Right atrium auricular region (tissue), 2 donors: ENCODE results near the gene FGF7. TPM values are rescaled to one million over a fixed set of nuclear protein-coding genes. Genes with fewer than 3 reads are reported as not detected.

Experiments
- DNase-seq: peaks from one replicate; pipeline ENCODE4 v3.0.0-alpha.2; 2019; ENCODE audit warnings: low spot score
- H3K27ac ChIP-seq, 2 donors: fragments of 200-600 bp; sonication (generic); 1 replicate in 1 of 2; 2 replicates in 1 of 2; pipeline ENCODE4 v1.5.1; 2016 to 2019
- H3K27me3 ChIP-seq, 2 donors: fragments of 200-600 bp; sonication (generic); one replicate each; pipeline versions ENCODE4 v1.5.1 to v1.6.0; 2017 to 2019
- H3K36me3 ChIP-seq: fragments of 200-600 bp; sonication (generic); one replicate; pipeline ENCODE4 v1.5.1; 2016
- H3K4me1 ChIP-seq, 2 donors: fragments of 200-600 bp; sonication (generic); one replicate each; pipeline versions ENCODE4 v1.5.1 to v1.6.0; 2017 to 2019
- H3K4me3 ChIP-seq, 2 donors: fragments of 200-600 bp; sonication (generic); 1 replicate in 1 of 2; 2 replicates in 1 of 2; pipeline ENCODE4 v1.5.1; 2017 to 2019; ENCODE audit warnings: mild to moderate bottlenecking in 1 of 2, moderate library complexity in 1 of 2
- H3K9me3 ChIP-seq, 2 donors: fragments of 200-600 bp; sonication (generic); one replicate each; pipeline ENCODE4 v1.5.1; 2019
- total RNA-seq, 2 donors: library from RNA; depleted of rRNA; stranded (reverse); fragments of >200 nt; gene quantifications; one replicate each; pipeline ENCODE4 v1.1.0, GENCODE V29; 2016
- TF ChIP-seq, protein P1 (sequence below), 2 donors: fragments of 200-600 bp; sonication (generic); IDR thresholded peaks; one replicate each; pipeline ENCODE4 v1.5.1; 2019; ENCODE audit warnings: antibody characterized with exemption in 2 of 2

The FGF7 gene
- total RNA-seq, 2 donors from 2014 or later, result 27.2 to 28.5 TPM

DNA sequence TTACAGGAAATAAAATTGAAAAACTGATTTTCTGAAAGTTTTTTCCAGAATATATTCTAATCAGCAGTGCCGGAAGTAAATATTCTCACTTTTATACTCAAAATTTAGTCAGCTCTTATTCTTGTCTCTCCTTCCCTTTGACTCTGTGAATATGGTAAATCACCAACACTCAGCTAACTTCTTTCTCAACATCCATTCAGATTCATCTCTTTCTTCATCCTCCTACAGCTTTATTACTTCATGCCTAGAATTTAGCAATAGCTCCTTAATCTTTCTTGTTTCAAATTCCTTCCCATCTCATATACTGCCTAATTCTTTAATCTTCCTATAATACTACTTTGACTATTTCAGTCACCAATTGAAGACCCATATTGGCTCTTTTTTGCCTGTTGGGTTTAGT is 67.9 kb downstream of the FGF7 start:
- TF ChIP-seq, protein P1, sequence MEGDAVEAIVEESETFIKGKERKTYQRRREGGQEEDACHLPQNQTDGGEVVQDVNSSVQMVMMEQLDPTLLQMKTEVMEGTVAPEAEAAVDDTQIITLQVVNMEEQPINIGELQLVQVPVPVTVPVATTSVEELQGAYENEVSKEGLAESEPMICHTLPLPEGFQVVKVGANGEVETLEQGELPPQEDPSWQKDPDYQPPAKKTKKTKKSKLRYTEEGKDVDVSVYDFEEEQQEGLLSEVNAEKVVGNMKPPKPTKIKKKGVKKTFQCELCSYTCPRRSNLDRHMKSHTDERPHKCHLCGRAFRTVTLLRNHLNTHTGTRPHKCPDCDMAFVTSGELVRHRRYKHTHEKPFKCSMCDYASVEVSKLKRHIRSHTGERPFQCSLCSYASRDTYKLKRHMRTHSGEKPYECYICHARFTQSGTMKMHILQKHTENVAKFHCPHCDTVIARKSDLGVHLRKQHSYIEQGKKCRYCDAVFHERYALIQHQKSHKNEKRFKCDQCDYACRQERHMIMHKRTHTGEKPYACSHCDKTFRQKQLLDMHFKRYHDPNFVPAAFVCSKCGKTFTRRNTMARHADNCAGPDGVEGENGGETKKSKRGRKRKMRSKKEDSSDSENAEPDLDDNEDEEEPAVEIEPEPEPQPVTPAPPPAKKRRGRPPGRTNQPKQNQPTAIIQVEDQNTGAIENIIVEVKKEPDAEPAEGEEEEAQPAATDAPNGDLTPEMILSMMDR (IDR thresholded peaks at IDR 0.05), result no peak
- Histone ChIP-seq H3K4me3 (no peak overlapping the region), H3K27me3 (no peaks in the 10 kb centered on the region), H3K9me3 (no peaks in the 10 kb centered on the region), H3K27ac (no peak overlapping the region), H3K4me1 (no peaks in the 10 kb centered on the region), H3K36me3 (no peaks in the 10 kb centered on the region)
- no peak for DNase-seq

DNA sequence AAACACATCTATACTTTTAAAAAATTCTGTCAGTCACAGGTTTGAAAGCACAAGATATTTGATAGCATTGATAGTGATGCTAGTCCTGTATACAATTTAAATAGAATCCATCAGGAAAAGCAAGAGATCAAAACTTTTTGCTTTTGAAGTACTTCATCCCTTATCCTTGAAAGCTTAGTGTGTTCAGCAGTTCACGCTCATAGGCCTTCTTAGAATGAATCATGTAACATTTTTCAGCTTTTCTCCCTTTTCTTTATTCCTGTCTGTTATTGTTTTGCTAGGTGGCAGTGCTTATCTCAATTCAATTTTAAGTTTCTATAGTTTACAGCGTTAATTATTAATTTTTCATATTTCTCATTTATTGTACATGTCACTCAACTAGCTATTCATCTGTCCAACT is 69.1 kb downstream of the FGF7 start:
- Histone ChIP-seq H3K27me3 (no peaks in the 10 kb centered on the region), H3K27ac (no peak overlapping the region), H3K4me3 (no peak overlapping the region), H3K4me1 (no peaks in the 10 kb centered on the region), H3K9me3 (no peaks in the 10 kb centered on the region), H3K36me3 (no peaks in the 10 kb centered on the region)
- DNase-seq, result no peak
- TF ChIP-seq, protein P1 (IDR thresholded peaks at IDR 0.05), result no peak

DNA sequence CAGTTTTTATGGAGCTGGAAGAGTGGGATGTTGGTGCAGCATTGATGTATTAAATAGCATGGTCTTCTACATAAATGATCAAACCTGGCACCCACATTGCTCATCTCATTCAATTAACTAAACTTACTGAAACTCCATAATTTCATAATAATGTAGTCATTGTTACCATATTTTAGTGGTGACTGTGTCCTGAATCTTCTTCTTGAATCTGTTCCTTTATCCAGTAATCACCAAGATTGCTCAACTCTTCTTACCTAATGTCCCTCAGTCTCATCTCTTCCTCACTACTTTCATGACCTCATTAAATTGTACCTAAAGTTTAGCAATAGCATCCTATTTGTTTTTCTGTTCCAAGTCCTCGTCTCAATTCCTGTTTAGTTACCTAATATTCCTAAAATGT is 69.8 kb downstream of the FGF7 start:
- H3K4me1 ChIP-seq, result no peaks in the 10 kb centered on the region
- no peak overlapping the region for H3K4me3 ChIP-seq
- H3K27ac ChIP-seq, result no peak overlapping the region
- no peaks in the 10 kb centered on the region for H3K36me3 ChIP-seq
- no peak for DNase-seq
- TF ChIP-seq, protein P1 (IDR thresholded peaks at IDR 0.05), result no peak
- no peaks in the 10 kb centered on the region for H3K9me3 ChIP-seq
- H3K27me3 ChIP-seq, result no peaks in the 10 kb centered on the region

DNA sequence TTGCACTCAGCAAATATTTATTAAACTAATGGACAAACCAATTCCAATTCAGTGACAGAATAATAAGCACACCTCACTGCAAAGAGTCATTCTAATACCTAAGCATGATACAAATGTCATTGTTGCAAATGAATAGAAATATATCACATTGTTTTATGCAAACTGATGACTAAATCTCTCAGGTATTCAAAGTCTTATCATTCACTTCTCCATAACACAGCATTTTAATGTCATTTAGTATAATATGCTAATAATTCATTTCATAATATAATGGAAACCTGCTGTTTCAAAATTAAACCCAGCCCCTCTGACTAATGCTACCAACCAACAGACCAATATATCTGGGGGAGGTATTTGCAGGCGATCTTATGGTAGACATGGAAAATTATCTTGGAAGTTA is 71.8 kb downstream of the FGF7 start:
- H3K4me3 ChIP-seq, result no peak overlapping the region
- no peak overlapping the region for H3K27ac ChIP-seq
- no peaks in the 10 kb centered on the region for H3K4me1 ChIP-seq
- no peaks in the 10 kb centered on the region for H3K9me3 ChIP-seq
- H3K27me3 ChIP-seq, result no peaks in the 10 kb centered on the region
- TF ChIP-seq, protein P1 (IDR thresholded peaks at IDR 0.05), result no peak
- no peaks in the 10 kb centered on the region for H3K36me3 ChIP-seq
- DNase-seq, result no peak

DNA sequence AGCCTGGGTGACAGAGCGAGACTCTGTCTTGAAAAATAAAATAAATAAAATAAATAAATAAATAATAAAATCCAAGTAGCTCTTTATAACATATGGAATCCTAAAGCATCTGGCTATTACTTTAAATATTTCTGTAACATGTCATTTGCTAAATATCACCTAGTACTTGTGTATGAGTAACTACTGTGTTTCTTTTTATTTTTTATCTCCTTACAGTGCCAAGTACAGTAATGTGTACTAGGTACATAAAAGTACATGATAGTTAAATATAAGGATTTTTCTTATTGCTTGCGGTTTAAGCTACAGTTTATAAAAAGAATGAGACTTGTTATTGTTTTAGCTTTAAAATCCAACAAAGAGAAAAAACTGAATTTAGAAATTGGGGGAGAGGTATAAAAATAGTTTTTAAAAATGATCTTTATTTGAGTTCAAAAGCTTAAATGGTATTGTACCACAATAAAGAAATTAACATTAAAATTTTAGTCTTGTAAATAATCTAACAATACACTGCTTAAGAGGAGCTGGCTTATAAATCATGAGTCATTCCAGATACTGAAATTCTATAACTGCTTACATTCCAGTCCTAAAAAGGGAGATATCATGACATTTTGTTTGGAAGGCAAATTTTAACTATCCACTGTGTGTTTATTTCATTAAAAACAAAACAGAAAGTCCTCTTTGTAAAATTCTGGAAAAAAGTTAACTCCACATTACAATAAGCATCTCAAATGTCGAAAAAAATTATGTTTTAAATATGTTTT is 73.1 kb downstream of the FGF7 start:
- no peaks in the 10 kb centered on the region for H3K27me3 ChIP-seq
- H3K4me3 ChIP-seq, result no peak overlapping the region
- no peak overlapping the region for H3K27ac ChIP-seq
- H3K4me1 ChIP-seq, result no peaks in the 10 kb centered on the region
- DNase-seq, result no peak
- no peaks in the 10 kb centered on the region for H3K9me3 ChIP-seq
- H3K36me3 ChIP-seq, result no peaks in the 10 kb centered on the region
- TF ChIP-seq, protein P1 (IDR thresholded peaks at IDR 0.05), result no peak

DNA sequence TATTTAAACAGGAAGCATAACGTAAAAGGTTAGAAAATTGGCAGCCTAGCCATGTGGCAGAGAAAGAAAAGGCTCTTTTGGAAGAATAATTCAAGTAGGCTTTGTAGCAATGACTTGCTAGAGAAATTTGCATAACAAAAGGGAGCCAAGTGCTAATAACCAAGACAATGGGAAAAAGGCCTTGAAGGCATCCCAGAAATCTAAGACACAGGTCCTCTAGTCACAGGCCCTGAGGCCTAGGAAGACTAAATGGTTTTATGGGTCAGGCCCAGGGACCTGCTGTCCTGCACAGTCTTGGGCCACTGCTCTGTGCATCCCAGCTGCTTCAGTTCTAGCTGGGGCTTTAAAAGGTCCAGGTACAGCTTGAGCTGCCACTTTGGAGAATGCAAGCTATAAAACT is 78.5 kb downstream of the FGF7 start:
- no peaks in the 10 kb centered on the region for H3K36me3 ChIP-seq
- H3K4me3 ChIP-seq, result no peak overlapping the region
- H3K27me3 ChIP-seq, result no peaks in the 10 kb centered on the region
- TF ChIP-seq, protein P1 (IDR thresholded peaks at IDR 0.05), result no peak
- DNase-seq, result no peak
- H3K4me1 ChIP-seq, result no peaks in the 10 kb centered on the region
- H3K27ac ChIP-seq, result no peak overlapping the region
- no peaks in the 10 kb centered on the region for H3K9me3 ChIP-seq
